SK-N-SH (cell line): ENCODE measurements around the gene CREBZF. TPM values are rescaled to one million over a fixed set of nuclear protein-coding genes. Genes with fewer than 3 reads are reported as not detected.

Experiments used
- CTCF ChIA-PET: fragments of 300-600, 350-600 bp; formaldehyde crosslinking; extraction: SDS; loops from one replicate; lab custom pipeline; 2021; lab: Yijun Ruan, JAX
- POLR2A ChIA-PET: fragments of 350-600 bp; sonication (Branson Sonifier 250); formaldehyde crosslinking; extraction: SDS; loops from one replicate; lab custom pipeline; 2020; ENCODE audit warnings: antibody characterized with exemption, inconsistent platforms; lab: Yijun Ruan, JAX
- DNase-seq: peaks from one replicate; pipeline ENCODE4 v3.0.0; 2012
- H2AFZ ChIP-seq: fragments of 200-600 bp; sonication (generic); 2 replicates; pipeline ENCODE4 v1.8.1; 2016; ENCODE audit warnings: antibody characterized with exemption, mild to moderate bottlenecking, low read depth
- H3F3A ChIP-seq: fragments of 200-600 bp; sonication (generic); replicated peaks from 2 replicates; pipeline ENCODE3; 2016; ENCODE audit warnings: antibody characterized with exemption, mild to moderate bottlenecking; ENCODE audit not compliant: insufficient read depth
- H3K27ac ChIP-seq, 2 experiments: fragments of 200-500 bp in 1 of 2; fragments of 200-600 bp in 1 of 2; sonication (Bioruptor generic) in 1 of 2; sonication (generic), shearing (Covaris generic) in 1 of 2; 2 replicates each; pipeline versions ENCODE4 v1.5.1 to v1.6.1; 2014 to 2016; ENCODE audit warnings: low read depth in 2 of 2, inconsistent platforms in 1 of 2, low read length in 1 of 2, mild to moderate bottlenecking in 1 of 2, mixed read lengths in 1 of 2
- H3K27me3 ChIP-seq: fragments of 200-600 bp; sonication (generic), shearing (Covaris generic); 2 replicates; pipeline ENCODE4 v1.6.1; 2016; ENCODE audit warnings: mixed run types; ENCODE audit not compliant: insufficient read depth
- H3K36me3 ChIP-seq, 2 experiments: fragments of 200-500 bp in 1 of 2; fragments of 200-600 bp in 1 of 2; sonication (Bioruptor generic) in 1 of 2; sonication (generic) in 1 of 2; replicated peaks in 1 of 2; 2 replicates each; pipeline versions ENCODE3 to v1.5.1; 2014 to 2016; ENCODE audit warnings: low read length in 1 of 2, mild to moderate bottlenecking in 1 of 2; ENCODE audit not compliant: insufficient read depth in 2 of 2, control insufficient read depth in 1 of 2
- H3K4me1 ChIP-seq, 2 experiments: fragments of 200-500 bp in 1 of 2; fragments of 200-600 bp in 1 of 2; sonication (Bioruptor generic) in 1 of 2; sonication (generic), shearing (Covaris generic) in 1 of 2; 2 replicates each; pipeline versions ENCODE4 v1.5.1 to v1.6.1; 2014 to 2016; ENCODE audit warnings: low read depth in 1 of 2, low read length in 1 of 2, mixed run types in 1 of 2; ENCODE audit not compliant: insufficient read depth in 2 of 2, control insufficient read depth in 1 of 2
- H3K4me2 ChIP-seq: fragments of 200-600 bp; sonication (generic), shearing (Covaris generic); 2 replicates; pipeline ENCODE4 v1.6.1; 2017; ENCODE audit warnings: mixed run types
- H3K4me3 ChIP-seq, 2 experiments: fragments of 200-500 bp in 1 of 2; fragments of 200-600 bp in 1 of 2; sonication (Bioruptor generic) in 1 of 2; sonication (generic), shearing (Covaris generic) in 1 of 2; 2 replicates each; pipeline versions ENCODE4 v1.5.1 to v1.8.1; 2014 to 2016; ENCODE audit warnings: low read depth in 2 of 2, inconsistent platforms in 1 of 2, low read length in 1 of 2, mild to moderate bottlenecking in 1 of 2, mixed read lengths in 1 of 2, moderate library complexity in 1 of 2
- H3K79me2 ChIP-seq: fragments of 200-600 bp; sonication (generic); 2 replicates; pipeline ENCODE4 v1.8.1; 2017; ENCODE audit warnings: mild to moderate bottlenecking; ENCODE audit not compliant: insufficient read depth
- H3K9ac ChIP-seq: fragments of 200-600 bp; sonication (generic); 2 replicates; pipeline ENCODE4 v1.6.1; 2017; ENCODE audit warnings: mixed run types
- H3K9me2 ChIP-seq: fragments of 200-600 bp; sonication (generic); 2 replicates; pipeline ENCODE4 v1.6.1; 2017; ENCODE audit warnings: mixed run types
- H3K9me3 ChIP-seq: fragments of 200-600 bp; sonication (generic); 2 replicates; pipeline ENCODE4 v1.6.1; 2017; ENCODE audit warnings: mixed run types, mild to moderate bottlenecking, moderate library complexity
- H4K20me1 ChIP-seq: fragments of 200-600 bp; sonication (generic); 2 replicates; pipeline ENCODE4 v1.6.1; 2017; ENCODE audit warnings: mild to moderate bottlenecking, mixed run types; ENCODE audit not compliant: insufficient read depth
- CHD2 ChIP-seq: fragments of 150-350 bp; IDR thresholded peaks from 2 replicates; pipeline ENCODE4 v1.6.1; 2018; ENCODE audit warnings: low read length; ENCODE audit not compliant: partially characterized antibody
- ELF1 ChIP-seq: IDR thresholded peaks from 2 replicates; pipeline ENCODE4 v1.4.0; 2012
- EZH2phosphoT487 ChIP-seq: fragments of 200-600 bp; sonication (generic); IDR thresholded peaks from 2 replicates; pipeline ENCODE4 v1.6.1; 2017; ENCODE audit warnings: low read depth, mixed run types, mild to moderate bottlenecking, antibody characterized with exemption, moderate library complexity, borderline replicate concordance
- FOXJ3 ChIP-seq: sonication (generic); formaldehyde crosslinking; IDR thresholded peaks from 2 replicates; pipeline ENCODE4 v1.5.1; 2020; ENCODE audit warnings: mild to moderate bottlenecking, missing genetic modification reagents
- FOXM1 ChIP-seq: IDR thresholded peaks from 2 replicates; pipeline ENCODE4 v1.4.0; 2012; ENCODE audit warnings: low read depth, mild to moderate bottlenecking
- GABPA ChIP-seq: IDR thresholded peaks from 2 replicates; pipeline ENCODE4 v1.4.0; 2012; ENCODE audit warnings: low read depth, mild to moderate bottlenecking
- GATA2 ChIP-seq: sonication (generic); formaldehyde crosslinking; IDR thresholded peaks from 2 replicates; pipeline ENCODE4 v1.5.0; 2020; ENCODE audit warnings: mild to moderate bottlenecking, missing genetic modification reagents
- JUND ChIP-seq: IDR thresholded peaks from 2 replicates; pipeline ENCODE4 v1.4.0; 2012
- MEF2A ChIP-seq: IDR thresholded peaks from 2 replicates; pipeline ENCODE4 v1.4.0; 2012; ENCODE audit warnings: low read depth, borderline replicate concordance
- MXI1 ChIP-seq: IDR thresholded peaks from 2 replicates; pipeline ENCODE4 v1.6.1; 2012; ENCODE audit warnings: mild to moderate bottlenecking, low read depth, low read length, improper control_type of control experiment
- NFIC ChIP-seq: IDR thresholded peaks from 2 replicates; pipeline ENCODE4 v1.4.0; 2012; ENCODE audit warnings: borderline replicate concordance
- NRF1 ChIP-seq: IDR thresholded peaks from 2 replicates; pipeline ENCODE4 v1.6.1; 2012; ENCODE audit warnings: low read depth, mild to moderate bottlenecking, low read length
- POLR2AphosphoS5 ChIP-seq: IDR thresholded peaks from 2 replicates; pipeline ENCODE4 v1.6.1; 2012; ENCODE audit warnings: low read depth, low read length
- RAD21 ChIP-seq: IDR thresholded peaks from 2 replicates; pipeline ENCODE4 v1.6.1; 2012; ENCODE audit warnings: mild to moderate bottlenecking, low read length
- RCOR1 ChIP-seq: fragments of 150-350 bp; IDR thresholded peaks from 2 replicates; pipeline ENCODE4 v1.6.1; 2017; ENCODE audit warnings: antibody characterized with exemption, low read length
- RFX5 ChIP-seq: IDR thresholded peaks from 2 replicates; pipeline ENCODE4 v1.6.1; 2012; ENCODE audit warnings: mild to moderate bottlenecking, improper control_type of control experiment, low read length
- RXRA ChIP-seq: IDR thresholded peaks from 2 replicates; pipeline ENCODE4 v1.4.0; 2012; ENCODE audit warnings: low read depth, mild to moderate bottlenecking, borderline replicate concordance
- SIN3A ChIP-seq: IDR thresholded peaks from 2 replicates; pipeline ENCODE4 v1.6.1; 2012; ENCODE audit warnings: low read depth, mild to moderate bottlenecking, low read length, moderate library complexity, borderline replicate concordance
- SMC3 ChIP-seq: IDR thresholded peaks from 2 replicates; pipeline ENCODE4 v1.6.1; 2012; ENCODE audit warnings: low read depth, low read length, improper control_type of control experiment
- YY1 ChIP-seq: IDR thresholded peaks from 2 replicates; pipeline ENCODE4 v1.4.0; 2012; ENCODE audit warnings: low read depth, mild to moderate bottlenecking
- WGBS: methylation state at CpG from one replicate; pipeline ENCODE4 v1.1.6; 2017; ENCODE audit warnings: low lambda C conversion rate; 5-methylcytosine and 5-hydroxymethylcytosine counted together
- polyA plus RNA-seq, 3 experiments: library from polyadenylated mRNA; depleted of rRNA; stranded (reverse); fragments of >200 nt; gene quantifications; 2 replicates each; pipeline ENCODE4 v1.2.3, GENCODE V29; 2012
- TF ChIP-seq, protein P1 (sequence below): IDR thresholded peaks from 2 replicates; pipeline ENCODE4 v1.4.0; 2012; ENCODE audit warnings: low read depth
- TF ChIP-seq, protein P2 (sequence below): IDR thresholded peaks from 2 replicates; pipeline ENCODE4 v1.4.0; 2012; ENCODE audit warnings: low read depth, borderline replicate concordance
- TF ChIP-seq, protein P3 (sequence below): fragments of 150-350 bp; IDR thresholded peaks from 2 replicates; pipeline ENCODE4 v1.6.1; 2017; ENCODE audit warnings: antibody characterized with exemption, low read length, low read depth, borderline replicate concordance

CREBZF gene
- polyA plus RNA-seq, 1 of the 3 experiments (the other 2 are of a cell fraction): 50.5 TPM

DNA sequence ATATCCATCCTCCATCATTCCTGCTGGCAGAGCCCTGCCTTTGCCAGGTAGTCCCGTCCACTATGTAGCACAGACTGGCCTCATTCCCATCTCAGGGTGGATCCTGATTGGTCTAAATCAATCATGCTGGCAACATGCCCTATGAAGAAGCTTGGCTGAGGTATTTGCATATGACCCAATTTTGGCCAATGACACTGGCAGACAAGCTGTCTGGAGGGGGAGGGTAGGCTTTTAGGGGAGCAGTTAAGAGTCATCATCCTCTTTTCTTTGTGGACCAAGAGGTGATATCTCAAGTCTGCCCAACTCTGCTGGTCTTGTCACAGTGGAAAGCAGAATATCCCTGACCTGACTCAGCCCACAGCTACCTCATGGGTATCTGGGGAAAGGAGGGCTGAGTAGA lies 16.0 kb upstream of the CREBZF start:
- Histone ChIP-seq H3K79me2 (no peaks in the 10 kb centered on the region; the same call in 1 of the 2 replicates), H3K27ac (no peak overlapping the region), H4K20me1 (no peaks in the 10 kb centered on the region), H3K9ac (no peak overlapping the region), H3F3A (peaks cover 14% of the 10 kb centered on the region), H3K36me3 (no peaks in the 10 kb centered on the region), H3K27me3 (no peaks in the 10 kb centered on the region), H3K9me3 (no peaks in the 10 kb centered on the region), H3K4me3 (no peak overlapping the region), H3K4me1 (peaks cover 0 to 14% of the 10 kb centered on the region in 2 experiments; a peak in 3 of 4 replicates), H3K9me2 (no peaks in the 10 kb centered on the region), H3K4me2 (no peak overlapping the region), H2AFZ (no peak overlapping the region)
- ChIA-PET POLR2A (no interaction called here), CTCF (interaction anchor here (1.2 kb wide), 1 partner anchor 16 kb away, joined by 3 read pairs; the partner anchor contains the start of gene CREBZF)
- no peak for TF ChIP-seq RXRA
- no peak for TF ChIP-seq RAD21
- TF ChIP-seq, protein P1, sequence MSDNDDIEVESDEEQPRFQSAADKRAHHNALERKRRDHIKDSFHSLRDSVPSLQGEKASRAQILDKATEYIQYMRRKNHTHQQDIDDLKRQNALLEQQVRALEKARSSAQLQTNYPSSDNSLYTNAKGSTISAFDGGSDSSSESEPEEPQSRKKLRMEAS: no peak
- no peak for TF ChIP-seq GABPA
- TF ChIP-seq CHD2: no peak
- DNase-seq: peak; percentile 48
- WGBS: 82% methylated on average over 1 of the region's 1 CpG

DNA sequence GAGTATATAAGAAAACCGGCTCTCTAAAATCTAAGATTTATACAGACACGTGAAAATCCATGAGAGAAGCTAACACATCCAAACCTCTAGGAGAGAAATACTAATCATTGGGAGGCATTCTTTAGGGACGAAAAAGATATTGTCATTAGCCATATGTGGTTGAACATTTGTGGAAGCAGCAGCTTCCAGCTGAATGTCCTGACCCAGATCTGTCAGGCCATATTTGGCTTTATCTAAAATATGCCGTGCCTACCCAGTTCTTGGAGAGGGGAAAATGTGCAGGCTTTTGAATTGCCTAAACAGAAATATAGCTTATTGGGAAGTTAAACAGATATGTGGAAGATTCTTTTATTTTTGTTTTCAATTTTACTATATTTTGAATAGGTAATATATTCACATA lies 14.6 kb upstream of the CREBZF start:
- WGBS: 77% methylated on average over 4 of the region's 4 CpGs
- H4K20me1 ChIP-seq: no peaks in the 10 kb centered on the region
- H2AFZ ChIP-seq: no peak overlapping the region
- no peaks in the 10 kb centered on the region for H3K27me3 ChIP-seq
- H3K4me1 ChIP-seq: peaks cover 0 to 4% of the 10 kb centered on the region in 2 experiments; a peak in 3 of 4 replicates
- H3K9me3 ChIP-seq: no peaks in the 10 kb centered on the region
- H3K79me2 ChIP-seq: no peaks in the 10 kb centered on the region; the same call in 1 of the 2 replicates
- H3K36me3 ChIP-seq: no peaks in the 10 kb centered on the region
- H3K4me2 ChIP-seq: no peak overlapping the region
- H3F3A ChIP-seq: peaks cover 2% of the 10 kb centered on the region
- H3K9ac ChIP-seq: no peak overlapping the region
- H3K9me2 ChIP-seq: no peaks in the 10 kb centered on the region
- TF ChIP-seq SIN3A (no peak), POLR2AphosphoS5 (no peak), MEF2A (no peak), RCOR1 (no peak), FOXJ3 (no peak), JUND (no peak), NRF1 (no peak), NFIC (no peak), GATA2 (CRISPR knock-in tag) (no peak), FOXM1 (no peak), YY1 (no peak), RXRA (no peak), RFX5 (no peak), EZH2phosphoT487 (no peak), SMC3 (no peak), MXI1 (no peak), ELF1 (no peak)
- TF ChIP-seq, protein P2, sequence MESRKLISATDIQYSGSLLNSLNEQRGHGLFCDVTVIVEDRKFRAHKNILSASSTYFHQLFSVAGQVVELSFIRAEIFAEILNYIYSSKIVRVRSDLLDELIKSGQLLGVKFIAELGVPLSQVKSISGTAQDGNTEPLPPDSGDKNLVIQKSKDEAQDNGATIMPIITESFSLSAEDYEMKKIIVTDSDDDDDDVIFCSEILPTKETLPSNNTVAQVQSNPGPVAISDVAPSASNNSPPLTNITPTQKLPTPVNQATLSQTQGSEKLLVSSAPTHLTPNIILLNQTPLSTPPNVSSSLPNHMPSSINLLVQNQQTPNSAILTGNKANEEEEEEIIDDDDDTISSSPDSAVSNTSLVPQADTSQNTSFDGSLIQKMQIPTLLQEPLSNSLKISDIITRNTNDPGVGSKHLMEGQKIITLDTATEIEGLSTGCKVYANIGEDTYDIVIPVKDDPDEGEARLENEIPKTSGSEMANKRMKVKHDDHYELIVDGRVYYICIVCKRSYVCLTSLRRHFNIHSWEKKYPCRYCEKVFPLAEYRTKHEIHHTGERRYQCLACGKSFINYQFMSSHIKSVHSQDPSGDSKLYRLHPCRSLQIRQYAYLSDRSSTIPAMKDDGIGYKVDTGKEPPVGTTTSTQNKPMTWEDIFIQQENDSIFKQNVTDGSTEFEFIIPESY: no peak
- TF ChIP-seq, protein P3, sequence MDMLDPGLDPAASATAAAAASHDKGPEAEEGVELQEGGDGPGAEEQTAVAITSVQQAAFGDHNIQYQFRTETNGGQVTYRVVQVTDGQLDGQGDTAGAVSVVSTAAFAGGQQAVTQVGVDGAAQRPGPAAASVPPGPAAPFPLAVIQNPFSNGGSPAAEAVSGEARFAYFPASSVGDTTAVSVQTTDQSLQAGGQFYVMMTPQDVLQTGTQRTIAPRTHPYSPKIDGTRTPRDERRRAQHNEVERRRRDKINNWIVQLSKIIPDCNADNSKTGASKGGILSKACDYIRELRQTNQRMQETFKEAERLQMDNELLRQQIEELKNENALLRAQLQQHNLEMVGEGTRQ: no peak
- TF ChIP-seq, protein P1: no peak
- no peak for DNase-seq
- POLR2A ChIA-PET: no interaction called here
- CTCF ChIA-PET: interaction anchor here (0.6 to 1.2 kb wide), 4 partner anchors 12 to 147 kb away, joined by 3 to 4 read pairs (median 3); no protein-coding TSS in a partner anchor
- H3K4me3 ChIP-seq: no peak overlapping the region
- no peak overlapping the region for H3K27ac ChIP-seq
